Spleen (tissue), 7 donors: ENCODE data around the gene HNRNPH2.

Experiments
- CTCF ChIP-seq, 11 experiments: fragments of 200-600 bp in 7 of 11; fragments of 450-650 bp in 4 of 11; sonication (generic) in 4 of 11; IDR thresholded peaks in 8 of 11; conservative IDR thresholded peaks in 3 of 11; 1 replicate in 7 of 11; 2 replicates in 4 of 11; pipeline versions ENCODE4 v1.4.0 to v1.8.0; 2016 to 2021; ENCODE audit warnings: antibody characterized with exemption in 11 of 11, inconsistent platforms in 4 of 11, mild to moderate bottlenecking in 1 of 11
- POLR2AphosphoS5 ChIP-seq, 3 donors: sonication (generic); formaldehyde crosslinking; IDR thresholded peaks; one replicate each; pipeline ENCODE4 v1.5.1; 2017; ENCODE audit warnings: antibody characterized with exemption in 3 of 3
- donor health status: DM: no; HTN: no; CAD: no; lungs with moderate emphysema.
- donor health status: DM: no; HTN: no; CAD: no.
- donor health status: DM: no; HTN: no; CAD: no.

GRCh38 chrX:101394372-101394771 is 13.7 kb upstream of the HNRNPH2 start:
- no peak for TF ChIP-seq POLR2AphosphoS5 (IDR thresholded peaks at IDR 0.05)
- TF ChIP-seq CTCF (IDR thresholded peaks at IDR 0.05 in 8 of 11, conservative IDR thresholded peaks at IDR 0.05 in 3 of 11): no peak
